Pons (tissue), 1 donor: Measurements from ENCODE around the gene PCDHGA1.
A peak's percentile ranks its signal among the peaks of the same experiment; 100 is the strongest.
"Not testable (repeated sequence)": the region's sequence is repeated elsewhere in the genome, so short reads cannot be mapped to it uniquely, and the experiment has no call there.

ENCODE experiments used
- DNase-seq: peaks from one replicate; pipeline ENCODE4 v3.0.0-alpha.2; 2016; ENCODE audit warnings: low spot score

The PCDHGA1 gene

DNA sequence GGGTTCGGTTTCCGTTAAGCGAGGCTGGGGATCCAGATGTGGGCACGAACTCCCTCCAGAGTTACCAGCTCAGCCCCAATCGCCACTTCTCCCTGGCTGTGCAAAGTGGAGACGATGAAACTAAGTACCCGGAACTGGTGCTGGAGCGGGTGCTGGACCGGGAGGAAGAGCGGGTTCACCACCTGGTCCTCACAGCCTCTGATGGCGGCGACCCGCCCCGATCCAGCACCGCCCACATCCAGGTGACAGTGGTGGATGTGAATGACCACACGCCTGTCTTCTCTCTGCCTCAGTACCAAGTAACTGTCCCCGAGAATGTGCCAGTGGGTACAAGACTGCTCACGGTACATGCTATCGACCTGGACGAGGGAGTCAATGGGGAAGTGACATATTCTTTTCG is 53.0 kb downstream of the PCDHGA1 start:
- DNase-seq: no peak

DNA sequence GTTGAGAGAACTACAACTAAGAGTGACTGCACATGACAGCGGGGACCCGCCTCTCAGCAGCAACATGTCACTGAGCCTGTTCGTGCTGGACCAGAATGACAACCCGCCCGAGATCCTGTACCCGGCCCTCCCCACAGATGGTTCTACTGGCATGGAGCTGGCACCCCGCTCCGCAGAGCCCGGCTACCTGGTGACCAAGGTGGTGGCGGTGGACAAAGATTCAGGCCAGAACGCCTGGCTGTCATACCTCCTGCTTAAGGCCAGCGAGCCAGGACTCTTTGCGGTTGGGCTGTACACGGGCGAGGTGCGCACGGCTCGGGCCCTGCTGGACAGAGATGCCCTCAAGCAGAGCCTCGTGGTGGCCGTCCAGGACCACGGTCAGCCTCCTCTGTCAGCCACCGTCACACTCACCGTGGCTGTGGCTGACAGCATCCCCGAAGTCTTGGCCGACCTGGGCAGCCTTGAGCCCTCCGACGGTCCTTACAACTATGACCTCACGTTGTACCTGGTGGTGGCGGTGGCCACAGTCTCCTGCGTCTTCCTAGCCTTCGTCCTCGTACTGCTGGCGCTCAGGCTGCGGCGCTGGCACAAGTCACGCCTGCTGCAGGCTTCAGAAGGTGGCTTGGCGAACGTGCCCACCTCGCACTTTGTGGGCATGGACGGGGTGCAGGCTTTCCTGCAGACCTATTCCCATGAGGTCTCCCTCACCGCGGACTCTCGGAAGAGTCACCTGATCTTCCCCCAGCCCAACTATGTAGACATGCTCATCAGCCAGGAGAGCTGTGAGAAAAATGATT is 54.4 kb downstream of the PCDHGA1 start:
- DNase-seq: no peak

DNA sequence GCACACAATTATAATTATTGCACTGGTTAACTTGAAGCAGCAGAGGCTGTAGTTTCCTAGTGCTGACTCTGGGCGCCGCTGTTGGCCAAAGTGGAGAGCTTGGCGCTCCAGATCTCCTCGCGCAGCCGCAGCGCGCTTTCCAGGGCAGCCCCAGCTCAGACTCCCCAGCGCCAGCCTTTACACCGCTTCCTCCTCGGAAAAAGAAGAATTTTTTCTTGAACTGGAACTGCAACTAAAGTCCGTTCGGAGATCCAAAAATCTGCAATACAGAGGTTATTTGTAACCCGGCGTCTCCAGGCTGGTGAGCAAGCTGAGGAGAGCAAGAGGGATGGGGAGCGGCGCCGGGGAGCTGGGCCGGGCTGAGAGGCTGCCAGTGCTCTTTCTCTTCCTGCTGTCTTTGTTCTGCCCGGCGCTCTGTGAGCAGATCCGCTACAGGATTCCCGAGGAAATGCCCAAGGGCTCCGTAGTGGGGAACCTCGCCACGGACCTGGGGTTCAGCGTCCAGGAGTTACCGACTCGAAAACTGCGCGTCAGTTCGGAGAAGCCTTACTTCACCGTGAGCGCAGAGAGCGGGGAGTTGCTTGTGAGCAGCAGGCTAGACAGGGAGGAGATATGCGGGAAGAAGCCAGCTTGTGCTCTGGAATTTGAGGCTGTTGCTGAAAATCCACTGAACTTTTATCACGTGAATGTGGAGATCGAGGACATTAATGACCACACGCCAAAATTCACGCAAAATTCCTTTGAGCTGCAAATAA is 57.4 kb downstream of the PCDHGA1 start, which contains the start of gene PCDHGB4:
TSS of gene PCDHGB4 (plus strand) at position 142 of the 755 bp plus-strand sequence. CDS start at position 329, 187 bp downstream.
- DNase-seq: not testable (repeated sequence)

DNA sequence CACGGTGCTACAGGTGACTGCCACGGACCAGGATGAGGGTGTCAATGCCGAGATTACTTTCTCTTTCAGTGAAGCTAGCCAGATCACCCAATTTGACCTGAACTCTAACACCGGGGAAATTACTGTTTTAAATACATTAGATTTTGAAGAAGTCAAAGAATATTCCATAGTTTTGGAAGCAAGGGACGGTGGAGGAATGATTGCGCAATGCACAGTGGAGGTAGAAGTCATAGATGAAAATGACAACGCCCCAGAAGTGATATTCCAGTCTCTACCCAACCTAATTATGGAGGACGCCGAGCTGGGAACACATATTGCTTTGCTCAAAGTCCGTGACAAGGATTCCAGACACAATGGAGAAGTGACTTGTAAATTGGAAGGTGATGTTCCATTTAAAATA is 58.3 kb downstream of the PCDHGA1 start:
- DNase-seq: no peak

DNA sequence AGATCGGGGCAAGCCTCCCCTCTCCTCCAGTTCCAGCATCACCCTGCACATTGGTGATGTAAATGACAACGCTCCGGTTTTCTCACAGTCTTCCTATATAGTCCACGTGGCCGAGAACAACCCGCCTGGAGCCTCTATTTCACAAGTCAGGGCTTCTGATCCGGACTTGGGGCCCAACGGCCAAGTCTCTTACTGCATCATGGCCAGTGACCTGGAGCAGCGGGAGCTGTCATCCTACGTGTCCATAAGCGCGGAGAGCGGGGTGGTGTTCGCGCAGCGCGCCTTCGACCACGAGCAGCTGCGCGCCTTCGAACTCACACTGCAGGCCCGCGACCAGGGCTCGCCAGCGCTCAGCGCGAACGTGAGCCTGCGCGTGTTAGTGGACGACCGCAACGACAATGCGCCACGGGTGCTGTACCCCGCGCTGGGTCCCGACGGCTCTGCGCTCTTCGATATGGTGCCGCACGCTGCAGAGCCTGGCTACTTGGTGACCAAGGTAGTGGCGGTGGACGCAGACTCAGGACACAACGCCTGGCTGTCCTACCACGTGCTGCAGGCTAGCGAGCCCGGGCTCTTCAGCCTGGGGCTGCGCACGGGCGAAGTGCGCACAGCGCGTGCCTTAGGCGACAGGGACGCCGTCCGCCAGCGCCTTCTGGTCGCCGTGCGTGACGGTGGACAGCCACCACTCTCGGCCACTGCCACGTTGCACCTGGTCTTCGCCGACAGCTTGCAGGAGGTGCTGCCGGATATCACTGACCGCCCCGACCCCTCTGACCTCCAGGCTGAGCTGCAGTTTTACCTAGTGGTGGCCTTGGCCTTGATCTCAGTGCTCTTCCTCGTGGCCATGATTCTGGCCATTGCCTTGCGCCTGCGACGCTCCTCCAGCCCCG is 59.1 kb downstream of the PCDHGA1 start:
- no peak for DNase-seq

DNA sequence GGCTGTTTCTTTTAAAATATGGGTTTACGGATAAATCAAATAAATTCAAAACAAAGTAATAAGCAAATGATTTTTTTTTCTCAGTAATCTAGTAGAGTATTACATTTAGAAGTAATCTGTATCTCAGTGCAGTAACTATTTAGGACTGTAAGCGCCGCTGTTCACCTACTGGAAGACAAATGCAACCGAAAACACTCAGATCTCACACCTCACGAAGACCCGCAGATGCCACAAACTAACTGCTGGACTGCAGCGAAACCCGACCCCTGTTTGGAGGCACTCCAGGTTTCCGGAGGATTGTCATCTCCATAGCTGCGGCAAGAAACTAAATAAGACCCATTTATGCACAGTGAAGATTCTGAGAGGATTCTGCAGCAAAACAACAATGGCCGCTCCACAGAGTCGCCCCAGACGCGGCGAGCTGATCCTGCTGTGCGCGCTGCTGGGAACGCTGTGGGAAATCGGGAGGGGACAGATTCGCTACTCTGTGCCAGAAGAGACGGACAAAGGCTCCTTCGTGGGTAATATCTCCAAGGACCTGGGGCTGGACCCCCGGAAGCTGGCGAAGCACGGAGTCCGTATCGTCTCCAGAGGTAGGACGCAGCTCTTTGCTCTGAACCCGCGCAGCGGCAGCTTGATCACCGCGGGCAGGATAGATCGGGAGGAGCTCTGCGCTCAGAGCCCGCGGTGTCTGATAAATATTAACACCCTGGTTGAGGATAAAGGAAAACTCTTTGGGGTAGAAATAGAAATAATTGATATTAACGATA is 62.3 kb downstream of the PCDHGA1 start, which contains the start of gene PCDHGA8:
TSS of gene PCDHGA8 (plus strand) at position 205 of the 770 bp plus-strand sequence. CDS start at position 386, 181 bp downstream.
- DNase-seq: no peak

DNA sequence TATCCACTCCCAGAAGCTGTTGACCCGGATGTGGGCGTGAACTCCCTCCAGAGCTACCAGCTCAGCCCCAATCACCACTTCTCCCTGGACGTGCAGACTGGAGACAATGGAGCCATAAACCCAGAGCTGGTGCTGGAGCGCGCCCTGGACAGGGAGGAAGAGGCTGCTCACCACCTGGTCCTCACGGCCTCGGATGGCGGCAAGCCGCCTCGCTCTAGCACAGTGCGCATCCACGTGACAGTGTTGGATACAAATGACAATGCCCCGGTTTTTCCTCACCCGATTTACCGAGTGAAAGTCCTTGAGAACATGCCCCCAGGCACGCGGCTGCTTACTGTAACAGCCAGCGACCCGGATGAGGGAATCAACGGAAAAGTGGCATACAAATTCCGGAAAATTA is 63.0 kb downstream of the PCDHGA1 start:
- DNase-seq: no peak

DNA sequence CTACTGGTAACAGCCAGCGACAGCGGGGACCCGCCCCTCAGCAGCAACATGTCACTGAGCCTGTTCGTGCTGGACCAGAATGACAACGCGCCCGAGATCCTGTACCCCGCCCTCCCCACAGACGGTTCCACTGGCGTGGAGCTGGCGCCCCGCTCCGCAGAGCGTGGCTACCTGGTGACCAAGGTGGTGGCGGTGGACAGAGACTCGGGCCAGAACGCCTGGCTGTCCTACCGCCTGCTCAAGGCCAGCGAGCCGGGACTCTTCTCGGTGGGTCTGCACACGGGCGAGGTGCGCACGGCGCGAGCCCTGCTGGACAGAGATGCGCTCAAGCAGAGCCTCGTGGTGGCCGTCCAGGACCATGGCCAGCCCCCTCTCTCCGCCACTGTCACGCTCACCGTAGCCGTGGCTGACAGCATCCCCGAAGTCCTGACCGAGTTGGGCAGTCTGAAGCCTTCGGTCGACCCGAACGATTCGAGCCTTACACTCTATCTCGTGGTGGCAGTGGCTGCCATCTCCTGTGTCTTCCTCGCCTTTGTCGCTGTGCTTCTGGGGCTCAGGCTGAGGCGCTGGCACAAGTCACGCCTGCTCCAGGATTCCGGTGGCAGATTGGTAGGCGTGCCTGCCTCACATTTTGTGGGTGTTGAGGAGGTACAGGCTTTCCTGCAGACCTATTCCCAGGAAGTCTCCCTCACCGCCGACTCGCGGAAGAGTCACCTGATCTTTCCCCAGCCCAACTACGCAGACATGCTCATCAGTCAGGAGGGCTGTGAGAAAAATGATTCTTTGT is 64.3 kb downstream of the PCDHGA1 start:
- DNase-seq: not testable (repeated sequence)

DNA sequence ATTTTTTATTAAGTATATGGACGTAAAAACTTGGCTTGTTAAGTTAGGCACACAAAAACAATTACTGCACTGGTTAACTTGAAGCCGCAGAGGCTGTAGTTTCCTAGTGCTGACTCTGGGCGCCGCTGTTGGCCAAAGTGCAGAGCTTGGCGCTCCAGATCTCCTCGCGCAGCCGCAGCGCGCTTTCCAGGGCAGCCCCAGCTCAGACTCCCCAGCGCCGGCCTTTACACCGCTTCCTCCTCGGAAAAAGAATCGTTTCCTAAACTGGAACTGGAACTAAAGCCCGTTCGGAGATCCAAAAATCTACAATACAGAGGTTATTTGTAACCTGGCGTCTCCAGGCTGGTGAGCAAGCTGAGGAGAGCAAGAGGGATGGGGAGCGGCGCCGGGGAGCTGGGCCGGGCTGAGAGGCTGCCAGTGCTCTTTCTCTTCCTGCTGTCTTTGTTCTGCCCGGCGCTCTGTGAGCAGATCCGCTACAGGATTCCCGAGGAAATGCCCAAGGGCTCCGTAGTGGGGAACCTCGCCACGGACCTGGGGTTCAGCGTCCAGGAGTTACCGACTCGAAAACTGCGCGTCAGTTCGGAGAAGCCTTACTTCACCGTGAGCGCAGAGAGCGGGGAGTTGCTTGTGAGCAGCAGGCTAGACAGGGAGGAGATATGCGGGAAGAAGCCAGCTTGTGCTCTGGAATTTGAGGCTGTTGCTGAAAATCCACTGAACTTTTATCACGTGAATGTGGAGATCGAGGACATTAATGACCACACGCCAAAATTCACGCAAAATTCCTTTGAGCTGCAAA is 67.6 kb downstream of the PCDHGA1 start, which contains the start of gene PCDHGB5:
TSS of gene PCDHGB5 (plus strand) at position 192 of the 796 bp plus-strand sequence. CDS start at position 373, 181 bp downstream.
- not testable (repeated sequence) for DNase-seq

DNA sequence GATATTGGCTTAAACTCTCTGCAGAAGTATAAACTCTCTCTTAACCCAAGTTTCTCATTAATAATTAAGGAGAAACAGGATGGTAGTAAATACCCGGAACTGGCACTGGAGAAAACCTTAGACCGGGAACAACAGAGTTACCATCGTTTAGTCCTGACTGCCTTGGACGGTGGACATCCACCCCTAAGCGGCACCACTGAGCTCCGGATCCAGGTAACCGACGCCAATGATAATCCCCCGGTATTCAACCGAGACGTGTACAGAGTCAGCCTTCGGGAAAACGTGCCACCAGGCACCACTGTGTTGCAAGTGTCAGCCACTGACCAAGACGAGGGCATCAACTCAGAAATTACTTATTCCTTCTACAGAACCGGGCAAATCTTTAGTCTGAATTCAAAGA is 68.3 kb downstream of the PCDHGA1 start:
- DNase-seq: no peak

DNA sequence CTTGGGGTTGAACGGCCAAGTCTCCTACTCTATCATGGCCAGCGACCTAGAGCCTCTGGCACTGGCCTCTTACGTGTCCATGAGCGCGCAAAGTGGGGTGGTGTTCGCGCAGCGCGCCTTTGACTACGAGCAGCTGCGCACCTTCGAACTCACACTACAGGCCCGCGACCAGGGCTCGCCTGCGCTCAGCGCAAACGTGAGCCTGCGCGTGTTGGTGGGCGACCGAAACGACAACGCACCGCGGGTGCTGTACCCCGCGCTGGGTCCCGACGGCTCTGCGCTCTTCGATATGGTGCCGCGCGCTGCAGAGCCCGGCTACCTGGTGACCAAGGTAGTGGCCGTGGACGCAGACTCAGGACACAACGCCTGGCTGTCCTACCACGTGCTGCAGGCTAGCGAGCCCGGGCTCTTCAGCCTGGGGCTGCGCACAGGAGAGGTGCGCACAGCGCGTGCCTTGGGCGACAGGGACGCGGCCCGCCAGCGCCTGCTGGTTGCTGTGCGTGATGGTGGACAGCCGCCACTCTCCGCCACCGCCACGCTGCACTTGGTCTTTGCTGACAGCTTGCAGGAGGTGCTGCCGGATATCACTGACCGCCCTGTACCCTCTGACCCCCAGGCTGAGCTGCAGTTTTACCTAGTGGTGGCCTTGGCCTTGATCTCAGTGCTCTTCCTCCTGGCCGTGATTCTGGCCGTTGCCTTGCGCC is 69.4 kb downstream of the PCDHGA1 start:
- no peak for DNase-seq

DNA sequence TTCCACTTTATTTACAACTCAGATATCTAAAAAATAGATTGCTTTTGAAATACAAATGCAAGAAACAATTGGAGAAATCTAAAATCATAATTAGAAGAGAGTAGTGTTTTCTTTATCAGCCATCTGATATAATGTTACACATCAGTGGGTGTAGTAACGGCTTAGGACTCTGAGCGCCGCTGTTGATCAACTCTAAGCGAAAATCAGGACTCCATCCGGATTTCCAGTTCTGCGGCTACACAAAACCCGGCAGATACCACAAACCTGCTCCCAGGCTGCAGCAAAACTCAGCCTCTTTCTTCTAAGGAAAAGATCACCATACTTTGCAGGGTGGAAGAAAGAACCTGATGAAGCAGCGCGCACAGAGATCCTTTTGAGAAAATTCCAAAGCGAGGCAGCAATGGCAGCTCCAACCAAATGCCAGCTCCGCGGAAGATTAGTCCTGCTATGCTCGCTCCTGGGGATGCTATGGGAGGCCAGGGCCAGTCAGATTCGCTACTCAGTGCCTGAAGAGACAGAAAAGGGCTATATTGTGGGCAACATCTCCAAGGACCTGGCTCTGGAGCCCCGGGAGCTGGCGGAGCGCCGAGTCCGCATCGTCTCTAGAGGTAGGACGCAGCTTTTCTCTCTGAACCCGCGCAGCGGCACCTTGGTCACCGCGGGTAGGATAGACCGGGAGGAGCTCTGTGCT is 72.4 kb downstream of the PCDHGA1 start, which contains the start of gene PCDHGA9:
TSS of gene PCDHGA9 (plus strand) at position 226 of the 691 bp plus-strand sequence. CDS start at position 401, 175 bp downstream.
- peak; percentile 8 for DNase-seq

DNA sequence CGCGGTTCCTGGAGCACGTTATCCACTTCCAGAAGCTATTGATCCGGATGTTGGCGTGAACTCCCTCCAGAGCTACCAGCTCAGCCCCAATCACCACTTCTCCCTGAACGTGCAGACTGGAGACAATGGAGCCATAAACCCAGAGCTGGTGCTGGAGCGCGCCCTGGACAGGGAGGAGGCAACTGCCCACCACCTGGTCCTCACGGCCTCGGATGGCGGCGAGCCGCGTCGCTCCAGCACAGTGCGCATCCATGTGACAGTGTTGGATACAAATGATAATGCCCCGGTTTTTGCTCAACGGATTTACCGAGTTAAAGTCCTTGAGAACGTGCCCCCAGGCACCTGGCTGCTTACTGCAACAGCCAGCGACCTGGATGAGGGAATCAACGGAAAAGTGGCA is 73.1 kb downstream of the PCDHGA1 start:
- DNase-seq: no peak

DNA sequence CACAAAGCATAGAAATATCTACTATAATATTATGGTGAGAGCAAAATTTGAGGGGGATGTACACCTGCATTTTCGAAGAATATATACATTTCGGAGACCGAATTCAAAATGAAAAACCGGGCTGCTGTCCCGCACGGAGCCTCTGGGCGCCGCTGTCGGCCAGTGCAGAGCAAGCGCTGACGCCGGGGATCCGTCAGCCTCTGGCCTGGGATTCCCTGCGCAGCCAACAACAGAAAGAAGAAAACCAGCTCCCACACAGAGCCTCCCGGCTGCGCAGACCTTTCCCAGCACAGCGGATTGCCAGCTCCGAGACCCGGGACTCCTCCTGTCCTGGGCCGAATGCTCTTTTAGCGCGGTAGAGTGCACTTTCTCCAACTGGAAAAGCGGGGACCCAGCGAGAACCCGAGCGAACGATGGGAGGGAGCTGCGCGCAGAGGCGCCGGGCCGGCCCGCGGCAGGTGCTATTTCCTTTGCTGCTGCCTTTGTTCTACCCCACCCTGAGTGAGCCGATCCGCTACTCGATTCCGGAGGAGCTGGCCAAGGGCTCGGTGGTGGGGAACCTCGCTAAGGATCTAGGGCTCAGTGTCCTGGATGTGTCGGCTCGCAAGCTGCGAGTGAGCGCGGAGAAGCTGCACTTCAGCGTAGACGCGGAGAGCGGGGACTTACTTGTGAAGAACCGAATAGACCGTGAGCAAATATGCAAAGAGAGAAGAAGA is 77.6 kb downstream of the PCDHGA1 start, which contains the start of gene PCDHGB6:
TSS of gene PCDHGB6 (plus strand) at position 232 of the 716 bp plus-strand sequence. CDS start at position 414, 182 bp downstream.
- DNase-seq: not testable (repeated sequence)

DNA sequence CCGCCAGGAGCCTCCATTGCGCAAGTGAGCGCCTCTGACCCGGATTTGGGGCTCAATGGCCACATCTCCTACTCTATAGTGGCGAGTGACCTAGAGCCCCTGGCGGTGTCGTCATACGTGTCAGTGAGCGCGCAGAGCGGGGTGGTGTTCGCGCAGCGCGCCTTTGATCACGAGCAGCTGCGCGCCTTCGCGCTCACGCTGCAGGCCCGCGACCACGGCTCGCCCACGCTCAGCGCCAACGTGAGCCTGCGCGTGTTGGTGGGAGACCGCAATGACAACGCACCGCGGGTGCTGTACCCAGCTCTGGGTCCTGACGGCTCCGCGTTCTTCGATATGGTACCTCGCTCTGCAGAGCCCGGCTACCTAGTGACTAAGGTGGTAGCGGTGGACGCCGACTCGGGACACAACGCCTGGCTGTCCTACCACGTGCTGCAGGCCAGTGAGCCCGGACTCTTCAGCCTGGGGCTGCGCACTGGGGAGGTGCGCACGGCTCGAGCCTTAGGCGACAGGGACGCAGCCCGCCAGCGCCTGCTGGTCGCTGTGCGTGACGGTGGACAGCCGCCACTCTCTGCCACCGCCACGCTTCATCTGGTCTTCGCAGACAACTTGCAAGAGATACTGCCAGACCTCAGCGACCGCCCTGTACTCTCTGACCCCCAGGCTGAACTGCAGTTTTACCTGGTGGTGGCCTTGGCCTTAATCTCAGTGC is 79.4 kb downstream of the PCDHGA1 start:
- DNase-seq: no peak

DNA sequence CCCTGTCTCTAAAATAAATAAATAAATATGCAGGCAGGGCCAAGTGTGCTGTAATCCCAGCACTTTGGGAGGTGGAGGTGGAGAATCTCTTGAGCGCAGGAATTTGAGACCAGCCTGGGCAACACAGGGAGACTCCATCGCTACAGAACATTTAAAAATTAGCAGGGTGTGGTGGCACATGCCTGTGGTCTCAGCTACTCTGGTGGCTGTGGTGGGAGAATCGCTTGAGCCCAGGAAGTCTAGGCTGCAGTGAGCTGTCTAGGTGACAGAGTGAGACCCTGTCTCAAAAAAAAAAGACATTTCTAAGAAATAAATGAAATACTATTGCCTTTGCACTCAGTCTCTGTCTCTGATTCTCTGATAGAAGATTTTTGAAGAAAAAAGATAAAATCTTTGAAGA is 81.3 kb downstream of the PCDHGA1 start:
- DNase-seq: no peak
